ENCODE measurements around the gene AUTS2.
A peak's percentile ranks its signal among the peaks of the same experiment; 100 is the strongest.

AUTS2 gene

DNA sequence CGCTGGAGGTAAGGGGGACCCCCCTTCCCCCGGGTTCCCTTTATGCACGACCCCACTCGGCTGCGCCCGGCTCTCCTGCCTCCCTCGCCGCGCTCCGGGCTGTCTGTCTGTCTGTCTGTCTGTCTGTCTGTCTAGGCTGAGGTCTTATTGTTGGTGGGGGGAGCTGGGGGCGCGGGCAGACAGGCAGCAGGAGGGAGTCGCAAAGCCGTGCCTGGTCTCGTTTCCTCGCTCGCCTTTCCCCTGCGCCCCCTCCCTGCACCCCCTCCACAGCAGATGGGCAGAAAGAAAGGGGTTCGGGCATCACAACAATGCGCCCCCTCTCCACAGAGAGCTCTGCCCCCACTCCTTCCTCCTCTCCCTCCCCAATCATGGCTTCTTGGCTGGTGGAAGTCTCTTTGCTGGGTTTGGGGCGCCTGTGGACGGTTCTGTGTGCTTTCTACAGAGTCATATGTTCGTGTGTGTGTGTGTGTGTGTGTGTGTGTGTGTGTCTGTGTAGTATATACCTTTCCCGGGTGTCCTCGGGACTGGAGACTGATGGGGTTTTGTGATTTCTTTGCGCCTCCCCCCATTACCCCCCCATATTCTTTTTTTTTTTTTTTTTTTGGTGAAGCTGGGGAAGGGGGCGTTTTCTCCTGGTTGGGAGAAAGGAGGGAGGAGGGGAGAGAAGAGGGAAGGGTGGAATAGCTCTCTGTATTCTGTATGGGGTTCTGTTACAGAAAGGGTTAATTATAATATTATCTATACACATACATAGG is 1.9 kb downstream of the AUTS2 start:
- DNase-seq (ENCODE audit: low spot score), result peak; percentile 16

- DNase-seq (ENCODE audit: low spot score), result no peak
These were observed 2.6 kb downstream of the AUTS2 start for GRCh38 chr7:69600710-69601519.

DNA sequence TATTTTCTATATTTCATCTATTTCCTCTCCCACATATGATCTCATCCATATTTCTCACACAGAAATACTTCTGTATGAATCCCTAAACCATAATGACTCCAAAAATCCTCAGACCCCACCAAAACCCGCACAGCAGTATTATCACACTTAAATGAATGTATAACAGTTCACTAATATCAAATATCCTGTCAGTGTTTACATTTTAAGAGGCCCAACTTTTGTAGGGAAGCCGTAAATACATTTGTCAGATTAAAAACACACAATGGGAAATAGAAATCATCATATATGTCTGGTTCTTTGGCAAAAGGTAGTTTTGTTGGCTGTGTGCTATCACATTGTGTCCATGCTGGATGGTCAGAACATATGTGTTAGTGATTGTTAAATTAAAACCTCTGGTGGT is 4.2 kb downstream of the AUTS2 start:
- no peak for DNase-seq (ENCODE audit: low spot score)

- DNase-seq (ENCODE audit: low spot score), result no peak
These were observed 5.1 kb downstream of the AUTS2 start for GRCh38 chr7:69603351-69603750.

DNA sequence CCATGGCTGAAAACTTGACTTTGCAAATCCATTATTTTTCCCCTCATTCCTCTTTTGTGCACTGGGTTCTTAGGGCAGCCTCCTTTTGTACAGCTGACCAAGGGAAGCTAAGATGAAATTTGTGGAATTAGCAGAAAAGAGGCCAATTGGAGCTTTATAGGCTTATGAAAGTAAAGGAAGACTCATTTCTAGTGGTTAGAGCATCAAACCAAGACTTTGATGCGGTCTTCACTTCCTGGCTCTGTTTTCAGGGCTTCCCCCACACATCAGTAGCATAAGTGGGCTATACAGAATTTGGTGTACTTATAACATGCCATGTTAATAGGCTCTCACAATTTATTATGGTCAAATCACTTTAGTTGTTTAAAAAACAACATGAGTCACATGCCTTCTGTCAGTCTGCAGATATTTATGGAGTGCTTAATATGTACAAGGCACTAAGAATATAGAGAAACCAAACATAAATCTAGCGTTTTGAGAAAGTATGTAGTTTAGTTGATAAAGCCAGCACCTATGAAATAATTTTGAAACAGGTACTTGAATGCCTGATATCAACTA is 5.7 kb downstream of the AUTS2 start:
- DNase-seq (ENCODE audit: low spot score), result no peak

DNA sequence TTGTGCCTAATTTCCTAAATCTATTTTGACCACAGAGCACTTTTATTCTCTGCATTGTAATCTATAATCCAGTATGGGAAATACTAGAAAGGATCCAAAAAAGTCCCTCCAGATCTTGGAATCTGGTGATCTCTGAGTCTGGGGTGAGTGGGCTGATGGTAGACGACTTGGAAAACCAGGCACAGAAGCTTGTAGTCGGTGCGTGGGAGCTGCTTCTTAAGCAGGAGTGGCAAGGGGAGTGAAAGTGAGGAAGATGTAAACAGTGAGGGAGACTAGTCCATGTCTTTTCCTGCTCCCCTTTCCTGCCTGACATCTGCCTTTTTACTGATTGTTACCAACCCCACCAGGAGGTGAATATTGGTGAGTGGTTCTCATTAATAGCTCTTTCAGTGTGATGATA is 6.8 kb downstream of the AUTS2 start:
- no peak for DNase-seq (ENCODE audit: low spot score)

DNA sequence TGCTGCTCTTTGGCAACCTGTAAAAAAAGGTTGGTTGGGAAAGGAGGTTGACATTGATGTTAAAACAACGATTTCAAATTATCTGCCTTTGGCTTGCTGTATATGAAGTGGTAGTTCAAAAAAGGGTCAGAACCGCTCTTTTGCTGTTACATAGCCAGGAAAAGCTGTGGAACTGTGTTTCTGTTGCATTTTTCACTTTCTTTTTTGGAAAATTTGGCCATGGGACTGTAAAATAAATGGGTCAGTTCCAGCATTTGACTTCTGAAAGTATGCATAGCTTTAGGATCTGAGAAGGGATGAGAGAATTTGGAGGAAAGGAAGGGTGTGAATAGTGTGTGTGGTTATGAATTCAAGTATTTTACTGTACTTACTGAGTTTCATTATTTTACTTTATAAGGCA is 7.3 kb downstream of the AUTS2 start:
- DNase-seq (ENCODE audit: low spot score), result no peak

GRCh38 chr7:69608049-69608448 is 9.8 kb downstream of the AUTS2 start:
- no peak for DNase-seq (ENCODE audit: low spot score)

DNA sequence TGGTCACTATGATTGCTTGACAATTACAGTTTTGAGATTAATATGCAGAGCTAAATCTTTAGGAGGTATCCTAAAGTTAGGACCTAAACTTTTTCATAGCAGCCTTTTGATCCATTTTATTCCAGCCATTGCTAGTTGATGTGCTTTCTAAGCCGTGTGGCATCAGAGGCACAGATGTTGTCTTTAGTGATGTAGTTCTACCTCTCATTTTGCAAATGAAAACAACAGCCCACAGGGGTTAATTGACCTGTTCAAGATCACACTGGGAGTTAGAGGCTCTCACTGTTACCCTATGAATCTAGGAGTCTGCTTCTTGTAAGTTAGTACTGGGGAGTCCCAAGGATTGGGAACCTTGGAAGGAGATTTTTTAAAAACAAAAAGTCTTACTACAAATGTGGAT is 10.6 kb downstream of the AUTS2 start:
- no peak for DNase-seq (ENCODE audit: low spot score)

DNA sequence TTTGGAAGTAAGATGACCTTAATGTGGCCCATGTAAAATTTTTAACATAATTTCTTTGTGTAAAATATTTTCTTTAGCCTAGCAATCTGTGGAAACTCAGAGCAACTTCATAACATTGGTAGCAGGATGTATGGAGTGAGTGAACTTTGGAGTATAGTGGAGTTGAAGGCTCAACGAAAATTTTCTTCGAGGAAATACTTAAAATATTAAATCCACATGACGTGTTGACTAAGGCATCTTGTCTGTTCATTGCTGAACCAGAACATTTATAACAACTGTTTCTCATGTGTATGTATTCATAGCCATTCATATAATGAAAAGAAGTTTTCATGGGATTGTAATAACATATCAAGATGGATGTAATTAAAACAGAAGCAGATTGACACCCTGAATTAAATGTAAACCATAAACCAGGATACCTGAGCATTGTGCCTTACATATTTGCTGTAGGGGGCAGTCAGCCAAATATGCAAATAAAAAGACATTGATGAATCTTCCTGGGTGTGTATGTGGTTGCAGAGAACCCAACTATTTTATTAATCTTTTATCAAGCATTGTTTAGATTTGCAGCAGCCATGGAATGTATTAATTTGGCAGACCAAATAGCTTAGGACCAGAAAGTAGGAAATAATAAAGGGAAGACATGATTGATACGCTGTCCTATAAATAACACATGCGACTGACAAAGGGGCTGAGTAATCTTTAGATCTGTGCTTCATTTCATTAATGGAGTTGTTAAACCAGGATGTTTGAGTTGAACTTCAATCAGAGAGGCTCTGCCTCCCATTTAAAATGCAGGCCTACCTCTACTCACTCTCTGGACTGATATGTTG is 11.5 kb downstream of the AUTS2 start:
- DNase-seq (ENCODE audit: low spot score), result no peak

DNA sequence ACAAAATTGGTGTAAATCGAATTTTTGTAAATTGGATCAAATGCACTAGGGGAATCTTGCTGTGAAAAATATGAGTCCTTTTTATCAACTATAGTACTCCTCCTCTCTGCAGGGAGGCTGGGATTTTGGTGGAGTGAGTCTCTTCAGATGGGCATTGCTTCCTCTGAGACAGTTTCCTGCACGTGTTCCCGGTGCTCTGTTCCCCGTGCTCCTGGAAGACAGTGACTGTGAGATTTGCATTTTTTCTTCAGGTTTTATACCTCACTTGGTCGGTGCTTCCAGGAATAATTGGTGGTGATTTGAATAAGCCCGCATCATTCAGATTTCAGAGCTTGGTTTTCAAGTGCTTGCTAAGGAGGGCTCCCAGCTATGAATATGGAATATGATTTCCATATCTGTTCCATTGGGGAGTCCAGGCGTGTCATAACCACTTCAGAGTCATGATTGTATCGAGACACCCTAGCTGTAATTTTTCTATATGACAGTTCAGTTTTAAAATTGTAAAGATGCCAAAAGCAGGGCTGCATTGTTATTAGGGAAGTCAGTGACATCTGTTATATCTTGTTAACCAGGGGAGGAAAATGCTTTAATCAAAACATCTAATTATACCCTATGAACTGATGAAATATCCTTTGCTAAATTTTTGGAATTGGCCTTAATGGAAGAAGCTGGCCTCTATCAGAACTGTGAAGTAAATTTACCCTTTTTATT is 12.3 kb downstream of the AUTS2 start:
- no peak for DNase-seq (ENCODE audit: low spot score)

- no peak for DNase-seq (ENCODE audit: low spot score)
These were observed 14.7 kb downstream of the AUTS2 start for GRCh38 chr7:69612981-69613380.

DNA sequence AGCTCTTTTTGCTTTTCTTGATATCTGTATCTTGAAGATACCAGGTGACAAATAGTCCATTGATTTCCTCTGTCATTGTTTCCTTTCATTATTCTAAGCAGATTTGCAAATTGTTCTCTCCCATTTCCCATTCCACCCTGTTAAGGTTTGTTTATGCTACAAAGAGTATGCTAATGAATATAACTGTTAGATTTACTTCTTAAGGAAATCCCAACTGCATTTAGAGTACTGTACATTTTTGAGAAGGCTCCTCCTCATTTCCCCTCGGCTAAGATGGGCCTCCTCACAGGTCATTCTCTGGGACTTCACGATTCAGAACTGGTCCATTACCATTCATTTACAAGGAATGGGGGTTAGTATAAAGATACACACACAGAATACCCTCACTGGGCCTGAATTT is 15.6 kb downstream of the AUTS2 start:
- no peak for DNase-seq (ENCODE audit: low spot score)

GRCh38 chr7:69615685-69616084 is 17.4 kb downstream of the AUTS2 start:
- no peak for DNase-seq (ENCODE audit: low spot score)

- no peak for DNase-seq (ENCODE audit: low spot score)
These were observed 19.1 kb downstream of the AUTS2 start for GRCh38 chr7:69617364-69617763.

GRCh38 chr7:69619054-69619453 is 20.8 kb downstream of the AUTS2 start:
- no peak for DNase-seq (ENCODE audit: low spot score)

- no peak for DNase-seq (ENCODE audit: low spot score)
These were observed 21.4 kb downstream of the AUTS2 start for GRCh38 chr7:69619635-69620034.

DNA sequence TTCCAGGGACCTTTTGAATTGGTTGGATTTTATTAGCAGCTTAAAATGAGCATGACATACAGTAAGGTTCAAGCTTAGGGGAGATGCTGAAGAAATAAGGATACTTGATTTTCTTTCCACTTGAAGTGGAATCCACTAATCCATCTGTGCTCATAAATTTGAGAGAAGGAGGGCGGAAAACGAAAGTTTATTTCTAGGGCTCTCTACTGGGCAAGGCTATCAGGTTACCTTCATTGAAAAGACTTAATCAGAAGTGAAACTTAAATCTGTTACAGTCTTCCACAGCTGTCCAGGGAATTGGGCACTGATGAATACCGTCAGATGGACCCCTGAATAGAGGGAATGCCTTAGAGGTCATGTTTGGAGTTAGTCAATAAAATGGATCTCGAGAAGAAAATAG is 21.8 kb downstream of the AUTS2 start:
- no peak for DNase-seq (ENCODE audit: low spot score)

DNA sequence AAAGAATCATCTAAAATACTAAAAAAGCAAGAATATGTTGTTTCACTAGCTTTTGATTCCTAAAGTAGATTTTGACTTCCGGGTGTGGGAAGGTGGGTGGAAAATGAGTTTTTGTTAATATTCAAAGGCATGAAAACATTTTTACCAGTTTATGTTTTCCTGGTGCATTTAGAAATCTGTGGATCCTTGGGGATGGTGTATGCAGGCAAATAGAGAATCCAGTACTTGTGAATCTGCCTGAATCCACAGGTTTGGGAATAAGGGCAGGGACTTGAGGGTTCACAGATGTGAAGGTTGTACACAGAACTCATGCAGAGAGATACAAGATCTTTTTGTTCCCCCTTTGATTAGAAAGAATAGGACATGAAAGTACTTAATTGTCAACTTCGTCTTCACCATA is 22.4 kb downstream of the AUTS2 start:
- DNase-seq (ENCODE audit: low spot score), result no peak

- DNase-seq (ENCODE audit: low spot score), result no peak
These were observed 23.9 kb downstream of the AUTS2 start for GRCh38 chr7:69622014-69622835.

DNA sequence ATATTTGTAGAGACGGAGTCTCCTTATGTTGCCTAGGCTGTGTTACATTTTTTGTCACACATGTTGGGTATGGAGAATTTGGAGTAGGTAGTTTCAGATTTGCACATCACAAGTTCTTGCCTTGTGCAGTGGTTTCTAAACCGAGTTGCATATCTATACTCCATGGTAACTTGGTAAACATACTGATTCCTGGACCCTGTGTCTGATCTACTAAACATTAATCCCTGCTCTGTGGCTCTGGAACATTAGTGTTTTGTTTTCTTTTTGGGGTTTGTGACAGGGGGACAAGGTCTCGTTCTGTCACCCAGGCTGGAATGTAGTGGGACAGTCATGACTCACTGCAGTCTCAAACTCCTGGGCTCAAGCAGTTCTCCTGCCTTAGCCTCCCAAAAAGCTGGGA is 24.7 kb downstream of the AUTS2 start:
- no peak for DNase-seq (ENCODE audit: low spot score)

Data from germinal center (tissue), 1 donor.